Heart left ventricle (tissue), 16 donors: ENCODE results near the gene TRMT5. TPM values are rescaled to one million over a fixed set of nuclear protein-coding genes. Genes with fewer than 3 reads are reported as not detected.
A peak's percentile ranks its signal among the peaks of the same experiment; 100 is the strongest.

Experiments used
- ATAC-seq, 4 donors: fragments of 200-7000 bp; cut with Tn5 transposase; one replicate each; pipeline ENCODE4 v1.9.1; 2020 to 2022; ENCODE audit warnings: moderate library complexity in 4 of 4, mild to moderate bottlenecking in 3 of 4, moderate number of reproducible peaks in 1 of 4
- DNase-seq, 5 donors: peaks; one replicate each; pipeline ENCODE4 v3.0.0-alpha.2; 2020
- H3K27ac ChIP-seq, 12 donors: fragments of 200-600 bp; sonication (generic) in 4 of 12; one replicate each; pipeline versions ENCODE4 v1.5.0 to v1.8.0; 2016 to 2022; ENCODE audit warnings: mild to moderate bottlenecking in 2 of 12
- H3K27me3 ChIP-seq, 9 donors: fragments of 200-600 bp; sonication (generic) in 2 of 9; one replicate each; pipeline versions ENCODE4 v1.5.1 to v1.8.0; 2016 to 2022; ENCODE audit warnings: mild to moderate bottlenecking in 3 of 9
- H3K36me3 ChIP-seq, 9 donors: fragments of 200-600 bp; sonication (generic) in 2 of 9; one replicate each; pipeline versions ENCODE4 v1.5.0 to v1.8.0; 2018 to 2022; ENCODE audit warnings: mild to moderate bottlenecking in 2 of 9
- H3K4me1 ChIP-seq, 12 donors: fragments of 200-600 bp; sonication (generic) in 4 of 12; one replicate each; pipeline versions ENCODE4 v1.5.0 to v1.8.0; 2016 to 2022; ENCODE audit warnings: mild to moderate bottlenecking in 3 of 12
- H3K4me3 ChIP-seq, 12 donors: fragments of 200-600 bp; sonication (generic) in 4 of 12; one replicate each; pipeline versions ENCODE4 v1.5.0 to v1.8.0; 2017 to 2022; ENCODE audit warnings: mild to moderate bottlenecking in 9 of 12, moderate library complexity in 4 of 12
- H3K9me3 ChIP-seq, 12 donors: fragments of 200-600 bp; sonication (generic) in 4 of 12; one replicate each; pipeline versions ENCODE4 v1.5.0 to v1.8.0; 2016 to 2022; ENCODE audit warnings: mild to moderate bottlenecking in 1 of 12
- POLR2A ChIP-seq, 2 donors: fragments of 450-650 bp; IDR thresholded peaks; one replicate each; pipeline ENCODE4 v1.6.1; 2017; ENCODE audit warnings: antibody characterized with exemption in 2 of 2, mild to moderate bottlenecking in 2 of 2, moderate library complexity in 2 of 2
- WGBS, 4 donors: extraction: QIAGEN DNeasy Blood & Tissue Kit in 2 of 4; methylation state at CpG; one replicate each; pipeline versions ENCODE4 v1.1.5 to v1.1.7; 2013 to 2018; 5-methylcytosine and 5-hydroxymethylcytosine counted together
- intact Hi-C, 10 donors: fragments of 100-400 bp; cut with DNase I; formaldehyde crosslinking; loops; one replicate each; pipeline versions ENCODE4 v1.11.1 to v1.14.2; 2022
- long read RNA-seq, 3 donors: library from polyadenylated mRNA; unstranded; transcript quantifications; one replicate each; pipeline ENCODE4 v2.0.0, GENCODE V29; 2020 to 2021
- polyA plus RNA-seq, 2 donors: library from polyadenylated mRNA; stranded (reverse); fragments of 200-250 nt; gene quantifications; one replicate each; pipeline ENCODE4 v1.2.3, GENCODE V29; 2013
- total RNA-seq, 9 donors: library from RNA; depleted of rRNA in 2 of 9; stranded (reverse); fragments of >200 nt in 2 of 9; fragmentation: NEBNext Ultra II Directional in 3 of 9; extraction: Animal tissue kit (Norgen Biotek cat#: 25700) in 3 of 9; gene quantifications; one replicate each; pipeline versions ENCODE4 v1.1.0 to v1.2.4, GENCODE V29; 2016 to 2023
- TF ChIP-seq, protein P1 (sequence below), 12 donors: fragments of 200-600 bp; sonication (generic) in 4 of 12; IDR thresholded peaks; one replicate each; pipeline versions ENCODE4 v1.5.0 to v1.8.0; 2018 to 2022; ENCODE audit warnings: antibody characterized with exemption in 12 of 12, mild to moderate bottlenecking in 5 of 12
- donor health status: ischemic (EF 13 %, LVEDD 7.1; RV severe dilation, severe dysfunction).
- donor health status: healthy with polysubstance abuse.
- donor health status: DM: no; HTN: yes; CAD: no.
- donor health status: DM: no; HTN: no; CAD: no.
- donor health status: ischemic (EF 25% LVEDD 6.9; RV normal size, moderate dysfunction).
- donor health status: ischemic (EF 25% LVEDD 5.7; RV mildly dilated, moderate dysfunction).
- donor health status: healthy.
- donor health status: DM: yes; HTN: yes; CAD: no.
- donor health status: ischemic (EF 35%, LVEDD 5.7; RV mildly dilated, moderate dysfunction).
- donor health status: nonischemic (EF 11% LVEDD 7.7; RV severe dilation, severe dysfunction).
- donor health status: DM: yes; HTN: yes; CAD: no.
- donor health status: PGD.
- donor health status: ischemic (EF 29% LVEDD 5.4; RV normal size, mild dysfunction).
- donor health status: nonischemic (EF 23%, LVEDD 6.1; RV moderate dilation, normal function).

The TRMT5 gene, protein sequence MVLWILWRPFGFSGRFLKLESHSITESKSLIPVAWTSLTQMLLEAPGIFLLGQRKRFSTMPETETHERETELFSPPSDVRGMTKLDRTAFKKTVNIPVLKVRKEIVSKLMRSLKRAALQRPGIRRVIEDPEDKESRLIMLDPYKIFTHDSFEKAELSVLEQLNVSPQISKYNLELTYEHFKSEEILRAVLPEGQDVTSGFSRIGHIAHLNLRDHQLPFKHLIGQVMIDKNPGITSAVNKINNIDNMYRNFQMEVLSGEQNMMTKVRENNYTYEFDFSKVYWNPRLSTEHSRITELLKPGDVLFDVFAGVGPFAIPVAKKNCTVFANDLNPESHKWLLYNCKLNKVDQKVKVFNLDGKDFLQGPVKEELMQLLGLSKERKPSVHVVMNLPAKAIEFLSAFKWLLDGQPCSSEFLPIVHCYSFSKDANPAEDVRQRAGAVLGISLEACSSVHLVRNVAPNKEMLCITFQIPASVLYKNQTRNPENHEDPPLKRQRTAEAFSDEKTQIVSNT
- total RNA-seq (1 to 10 TPM; 2.8 to 9.7 (median 6.7) TPM), polyA plus RNA-seq (1 to 10 TPM; 1.6 to 3.8 TPM)
- long read RNA-seq, donor 1, full-length matches to known transcripts, result 3 of 4 reads
- long read RNA-seq, donor 1, partial matches to known transcripts, result 1 of 4 reads
- long read RNA-seq, donor 1, other reads (novel, unspliced or antisense), result 0 of 4 reads
- long read RNA-seq, donor 2, full-length matches to known transcripts, result 10 of 12 reads
- long read RNA-seq, donor 2, partial matches to known transcripts, result 0 of 12 reads
- long read RNA-seq, donor 2, other reads (novel, unspliced or antisense), result 2 of 12 reads
- long read RNA-seq, donor 3, full-length matches to known transcripts, result 6 of 8 reads
- long read RNA-seq, donor 3, partial matches to known transcripts, result 1 of 8 reads
- long read RNA-seq, donor 3, other reads (novel, unspliced or antisense), result 1 of 8 reads

DNA sequence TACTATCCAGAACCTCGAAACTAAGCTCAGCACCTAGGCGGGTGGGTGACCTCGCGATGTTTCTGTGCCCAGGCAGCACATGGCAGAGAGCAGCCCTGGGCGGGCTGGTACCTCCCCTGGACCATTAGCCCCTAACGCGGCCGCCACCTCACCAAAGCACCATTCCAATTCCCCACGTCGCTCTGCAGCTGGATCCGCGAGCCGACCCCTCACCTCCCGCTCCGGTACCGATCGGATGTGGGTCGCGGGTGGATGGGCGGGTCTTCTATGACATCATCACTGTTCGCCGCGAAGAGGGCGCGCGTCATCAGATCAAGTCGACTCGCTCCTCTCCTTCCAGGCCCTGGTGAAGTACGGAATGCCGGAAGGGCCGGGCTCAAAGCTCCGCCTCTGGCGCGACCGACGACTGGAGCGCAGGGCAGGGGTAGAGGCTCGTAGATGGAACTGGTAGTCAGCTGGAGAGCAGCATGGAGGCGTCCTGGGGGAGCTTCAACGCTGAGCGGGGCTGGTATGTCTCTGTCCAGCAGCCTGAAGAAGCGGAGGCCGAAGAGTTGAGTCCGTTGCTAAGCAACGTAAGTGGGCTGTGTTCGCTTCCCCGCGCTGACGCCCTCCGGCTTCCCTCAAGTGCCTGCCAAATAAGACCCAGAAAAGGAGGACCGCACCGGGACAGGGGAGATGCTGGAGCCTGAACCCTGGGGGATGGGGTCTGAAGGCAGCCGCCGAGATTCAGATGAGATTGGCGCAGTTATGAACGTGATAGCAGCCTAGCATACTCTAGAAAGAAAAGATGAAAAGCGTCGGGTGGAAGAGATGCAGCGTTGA lies at the start of gene TRMT5, which contains the start of gene SLC38A6:
TRMT5 (minus strand) TSS at position 269 of the 822 bp plus-strand sequence; CDS start at position 163, 106 bp downstream.
SLC38A6 (plus strand) TSS at position 435 of the 822 bp plus-strand sequence; CDS start at position 468, 33 bp downstream.
- no peaks in the 10 kb centered on the region for H3K9me3 ChIP-seq
- peak within 1 kb of the TSS; percentile 33 to 92 (median 84) for H3K27ac ChIP-seq
- peaks cover 0 to 74% (median 24%) of the 10 kb centered on the region in 12 donors for H3K4me1 ChIP-seq
- ATAC-seq (peak; percentile 90 to 99 (median 98)), DNase-seq (peak; percentile 93 to 96 (median 95))
- no peaks in the 10 kb centered on the region for H3K27me3 ChIP-seq
- H3K36me3 ChIP-seq, result peaks cover 0 to 34% (median 16%) of the 10 kb centered on the region in 9 donors
- TF ChIP-seq, protein P1, sequence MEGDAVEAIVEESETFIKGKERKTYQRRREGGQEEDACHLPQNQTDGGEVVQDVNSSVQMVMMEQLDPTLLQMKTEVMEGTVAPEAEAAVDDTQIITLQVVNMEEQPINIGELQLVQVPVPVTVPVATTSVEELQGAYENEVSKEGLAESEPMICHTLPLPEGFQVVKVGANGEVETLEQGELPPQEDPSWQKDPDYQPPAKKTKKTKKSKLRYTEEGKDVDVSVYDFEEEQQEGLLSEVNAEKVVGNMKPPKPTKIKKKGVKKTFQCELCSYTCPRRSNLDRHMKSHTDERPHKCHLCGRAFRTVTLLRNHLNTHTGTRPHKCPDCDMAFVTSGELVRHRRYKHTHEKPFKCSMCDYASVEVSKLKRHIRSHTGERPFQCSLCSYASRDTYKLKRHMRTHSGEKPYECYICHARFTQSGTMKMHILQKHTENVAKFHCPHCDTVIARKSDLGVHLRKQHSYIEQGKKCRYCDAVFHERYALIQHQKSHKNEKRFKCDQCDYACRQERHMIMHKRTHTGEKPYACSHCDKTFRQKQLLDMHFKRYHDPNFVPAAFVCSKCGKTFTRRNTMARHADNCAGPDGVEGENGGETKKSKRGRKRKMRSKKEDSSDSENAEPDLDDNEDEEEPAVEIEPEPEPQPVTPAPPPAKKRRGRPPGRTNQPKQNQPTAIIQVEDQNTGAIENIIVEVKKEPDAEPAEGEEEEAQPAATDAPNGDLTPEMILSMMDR (IDR thresholded peaks at IDR 0.05), result peak in 1 of 12 donors; percentile 12
- TF ChIP-seq POLR2A (IDR thresholded peaks at IDR 0.05), result peak in 1 of 2 donors; percentile 67
- intact Hi-C loops, result loop anchor here in 4 of 10 donors (5.0 to 10.0 kb wide), 6 partner anchors 34 to 324 kb away; partner anchors contain the start of gene MNAT1 (in 2 of the 4)
- H3K4me3 ChIP-seq, result peak within 1 kb of the TSS; percentile 56 to 94 (median 76)
- WGBS, 4 donors, result 0 to 1% (median 0%) methylated on average over 53 to 59 of the region's 59 CpGs

DNA sequence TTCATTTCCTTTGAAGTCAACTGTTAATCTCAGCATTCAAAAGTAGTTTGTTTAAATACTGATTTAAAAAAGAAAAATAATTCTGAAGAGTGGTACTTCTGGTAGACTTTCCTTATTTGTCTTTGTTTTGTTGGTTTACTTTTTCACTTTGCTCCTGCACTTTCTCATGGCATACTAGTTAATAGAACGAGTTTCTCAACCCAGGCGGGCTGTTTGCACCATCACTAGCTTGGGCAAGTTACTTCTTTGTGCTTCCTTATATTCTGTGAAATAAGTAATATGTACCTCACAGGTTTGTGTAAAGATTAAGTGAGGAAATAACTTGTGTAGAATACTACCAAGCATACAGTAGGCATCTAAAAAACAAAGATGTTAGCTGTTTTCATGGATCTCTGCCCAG lies 45.6 kb upstream of the TRMT5 start:
- H3K27me3 ChIP-seq, result no peaks in the 10 kb centered on the region
- WGBS, 4 donors, result 91 to 95% (median 93%) methylated on average over 2 of the region's 2 CpGs
- no peak overlapping the region for H3K27ac ChIP-seq
- H3K36me3 ChIP-seq, result no peaks in the 10 kb centered on the region
- no peak overlapping the region for H3K4me3 ChIP-seq
- TF ChIP-seq, protein P1 (IDR thresholded peaks at IDR 0.05), result no peak
- TF ChIP-seq POLR2A (IDR thresholded peaks at IDR 0.05), result no peak
- ATAC-seq (no peak), DNase-seq (peak in 1 of 5 donors; percentile 18)
- intact Hi-C loops, result loop anchor here in 9 of 10 donors (2.0 to 10.0 kb wide), 6 partner anchors 218 to 402 kb away; no protein-coding TSS in a partner anchor
- H3K9me3 ChIP-seq, result no peaks in the 10 kb centered on the region
- H3K4me1 ChIP-seq, result no peaks in the 10 kb centered on the region

DNA sequence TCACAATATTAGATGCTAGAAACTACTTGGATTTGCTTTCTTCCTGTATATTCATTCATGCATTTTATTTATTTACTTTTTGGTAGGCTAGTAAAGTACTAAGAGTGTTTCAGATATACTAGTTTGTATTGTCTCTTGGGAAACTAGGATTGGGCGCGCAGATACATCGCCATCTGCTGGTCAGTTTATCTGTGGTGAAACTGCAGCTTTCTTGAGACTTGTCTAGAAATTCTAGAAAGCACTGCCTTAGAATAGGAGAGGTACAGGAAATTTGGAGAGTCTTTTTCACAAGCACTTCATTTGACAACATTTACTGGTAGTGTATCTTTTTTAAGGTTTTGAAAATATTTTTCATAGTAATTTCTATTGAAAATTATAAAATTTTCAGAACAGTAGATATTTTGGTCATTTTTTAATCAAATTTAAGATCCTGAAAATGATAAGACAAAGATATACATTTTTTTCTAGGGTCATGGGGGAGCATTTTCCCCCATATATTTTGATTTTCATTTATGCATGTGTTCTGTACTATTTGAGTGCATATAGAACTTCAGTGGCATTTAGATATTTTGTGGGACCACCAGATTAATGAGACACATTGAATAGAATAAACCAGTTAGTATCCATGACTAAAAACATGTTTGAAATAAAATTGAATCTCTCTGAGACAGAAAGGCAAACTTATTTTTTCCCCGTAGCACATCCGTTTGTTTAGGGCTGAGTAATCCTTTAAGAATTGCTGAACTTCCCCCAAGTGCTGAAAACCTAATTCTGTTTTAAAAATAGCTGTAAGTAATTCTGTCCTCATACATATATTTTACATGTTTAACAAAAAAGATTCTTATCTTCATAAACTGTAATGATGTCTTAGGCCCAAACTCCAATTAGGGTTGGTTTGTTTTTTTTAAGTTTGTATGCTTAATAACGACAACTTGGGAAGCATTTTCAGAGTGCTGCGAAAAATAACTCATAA lies 44.7 kb upstream of the TRMT5 start:
- ATAC-seq, result peak in 2 of 4 donors; percentile 54 to 57
- 55 to 59% (median 57%) methylated on average over 7 of the region's 7 CpGs for WGBS, 4 donors
- DNase-seq, result peak; percentile 40 to 47 (median 45)
- no peaks in the 10 kb centered on the region for H3K36me3 ChIP-seq
- H3K27ac ChIP-seq, result no peak overlapping the region
- H3K9me3 ChIP-seq, result no peaks in the 10 kb centered on the region
- TF ChIP-seq POLR2A (IDR thresholded peaks at IDR 0.05), result no peak
- TF ChIP-seq, protein P1 (IDR thresholded peaks at IDR 0.05), result peak; percentile 81 to 96 (median 88)
- H3K27me3 ChIP-seq, result no peaks in the 10 kb centered on the region
- intact Hi-C loops, result loop anchor here (1.0 to 10.0 kb wide), 11 partner anchors 219 to 401 kb away; no protein-coding TSS in a partner anchor
- H3K4me1 ChIP-seq, result no peaks in the 10 kb centered on the region
- no peak overlapping the region for H3K4me3 ChIP-seq
